SU-DHL-6 (cell line): ENCODE data around the gene EPHB1.

Experiments
- CTCF ChIP-seq: fragments of 200-600 bp; sonication (generic); IDR thresholded peaks from one replicate; pipeline ENCODE4 v1.5.1; 2017; ENCODE audit warnings: antibody characterized with exemption, mild to moderate bottlenecking, low read length, moderate library complexity; ENCODE audit not compliant: insufficient read depth, poor library complexity, severe bottlenecking
- EZH2phosphoT487 ChIP-seq: fragments of 200-600 bp; sonication (generic), shearing (Covaris generic); conservative IDR thresholded peaks from 2 replicates; pipeline ENCODE4 v1.6.1; 2018; ENCODE audit warnings: mild to moderate bottlenecking, antibody characterized with exemption, low read length, moderate library complexity, mixed read lengths

GRCh38 chr3:134937256-134938028, 142.4 kb downstream of the EPHB1 start:
- TF ChIP-seq CTCF (no peak), EZH2phosphoT487 (no peak)
